Measurements from ENCODE around the gene SLC2A2.

DNA sequence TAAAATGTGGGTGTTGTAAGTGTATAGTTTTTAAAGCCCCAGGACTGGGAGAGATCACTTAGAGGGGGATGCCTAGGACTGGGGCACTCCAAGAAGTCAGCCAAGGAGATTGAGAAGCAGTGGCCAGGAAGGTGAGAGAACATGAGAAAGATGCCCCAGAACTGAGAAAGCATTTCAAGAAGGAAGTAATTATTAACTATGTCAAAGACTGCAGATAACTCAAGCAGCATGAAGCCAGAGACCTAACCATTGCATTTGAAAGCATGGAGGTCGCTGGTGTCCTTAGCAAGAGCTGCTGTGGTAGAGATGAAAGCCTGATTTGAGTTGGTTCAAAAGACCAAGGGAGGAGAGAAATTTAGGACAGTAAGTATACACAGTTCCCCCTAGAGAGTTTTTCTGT, 30.6 kb upstream of the SLC2A2 start:
- TF ChIP-seq CTCF (IDR thresholded peaks at IDR 0.05; ENCODE audit: low read depth, low read length, missing input control) (no peak), SP1 (IDR thresholded peaks at IDR 0.05) (no peak), GABPA (IDR thresholded peaks at IDR 0.05 in 1 of 2, conservative IDR thresholded peaks at IDR 0.05 in 1 of 2) (no peak), RAD21 (IDR thresholded peaks at IDR 0.05) (no peak), FOXA1 (IDR thresholded peaks at IDR 0.05) (no peak), NR2F2 (IDR thresholded peaks at IDR 0.05) (no peak)
- TF ChIP-seq, protein P1, sequence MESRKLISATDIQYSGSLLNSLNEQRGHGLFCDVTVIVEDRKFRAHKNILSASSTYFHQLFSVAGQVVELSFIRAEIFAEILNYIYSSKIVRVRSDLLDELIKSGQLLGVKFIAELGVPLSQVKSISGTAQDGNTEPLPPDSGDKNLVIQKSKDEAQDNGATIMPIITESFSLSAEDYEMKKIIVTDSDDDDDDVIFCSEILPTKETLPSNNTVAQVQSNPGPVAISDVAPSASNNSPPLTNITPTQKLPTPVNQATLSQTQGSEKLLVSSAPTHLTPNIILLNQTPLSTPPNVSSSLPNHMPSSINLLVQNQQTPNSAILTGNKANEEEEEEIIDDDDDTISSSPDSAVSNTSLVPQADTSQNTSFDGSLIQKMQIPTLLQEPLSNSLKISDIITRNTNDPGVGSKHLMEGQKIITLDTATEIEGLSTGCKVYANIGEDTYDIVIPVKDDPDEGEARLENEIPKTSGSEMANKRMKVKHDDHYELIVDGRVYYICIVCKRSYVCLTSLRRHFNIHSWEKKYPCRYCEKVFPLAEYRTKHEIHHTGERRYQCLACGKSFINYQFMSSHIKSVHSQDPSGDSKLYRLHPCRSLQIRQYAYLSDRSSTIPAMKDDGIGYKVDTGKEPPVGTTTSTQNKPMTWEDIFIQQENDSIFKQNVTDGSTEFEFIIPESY (IDR thresholded peaks at IDR 0.05) = no peak

Measured in liver (tissue), 3 donors.